ENCODE results near the gene KCNH1. TPM values are rescaled to one million over a fixed set of nuclear protein-coding genes. Genes with fewer than 3 reads are reported as not detected.

Gene KCNH1
- total and polyA plus RNA-seq, 3 donors from 2014 or later: 1.5 to 4.2 (median 2.8) TPM

DNA sequence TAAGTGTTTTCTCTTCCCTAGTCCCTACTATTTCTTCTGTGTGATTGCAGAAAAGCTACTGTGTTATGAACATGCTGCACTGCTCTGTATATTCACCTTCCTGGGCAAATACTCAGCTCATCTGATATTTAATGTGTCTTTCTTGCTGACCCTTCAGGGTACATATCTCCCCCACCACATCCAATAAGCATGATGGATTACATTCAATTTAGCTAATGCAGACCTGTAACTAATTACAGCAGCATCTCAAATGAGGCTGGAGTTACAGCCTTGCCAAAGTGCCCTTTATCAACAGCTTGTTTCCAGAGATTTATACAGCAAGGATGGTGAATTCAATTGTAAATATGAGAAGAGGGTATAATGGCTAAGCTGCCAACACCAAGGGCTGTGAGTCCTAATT, 144.0 kb downstream of the KCNH1 start:
- Histone ChIP-seq H3K4me3 (no peak overlapping the region), H3K27me3 (no peaks in the 10 kb centered on the region), H3K36me3 (ENCODE audit: low read depth, missing control alignments) (no peaks in the 10 kb centered on the region), H3K9me3 (no peaks in the 10 kb centered on the region), H3K27ac (no peak overlapping the region), H3K4me1 (no peaks in the 10 kb centered on the region)
- TF ChIP-seq POLR2A (IDR thresholded peaks at IDR 0.05): no peak
- TF ChIP-seq, protein P1, sequence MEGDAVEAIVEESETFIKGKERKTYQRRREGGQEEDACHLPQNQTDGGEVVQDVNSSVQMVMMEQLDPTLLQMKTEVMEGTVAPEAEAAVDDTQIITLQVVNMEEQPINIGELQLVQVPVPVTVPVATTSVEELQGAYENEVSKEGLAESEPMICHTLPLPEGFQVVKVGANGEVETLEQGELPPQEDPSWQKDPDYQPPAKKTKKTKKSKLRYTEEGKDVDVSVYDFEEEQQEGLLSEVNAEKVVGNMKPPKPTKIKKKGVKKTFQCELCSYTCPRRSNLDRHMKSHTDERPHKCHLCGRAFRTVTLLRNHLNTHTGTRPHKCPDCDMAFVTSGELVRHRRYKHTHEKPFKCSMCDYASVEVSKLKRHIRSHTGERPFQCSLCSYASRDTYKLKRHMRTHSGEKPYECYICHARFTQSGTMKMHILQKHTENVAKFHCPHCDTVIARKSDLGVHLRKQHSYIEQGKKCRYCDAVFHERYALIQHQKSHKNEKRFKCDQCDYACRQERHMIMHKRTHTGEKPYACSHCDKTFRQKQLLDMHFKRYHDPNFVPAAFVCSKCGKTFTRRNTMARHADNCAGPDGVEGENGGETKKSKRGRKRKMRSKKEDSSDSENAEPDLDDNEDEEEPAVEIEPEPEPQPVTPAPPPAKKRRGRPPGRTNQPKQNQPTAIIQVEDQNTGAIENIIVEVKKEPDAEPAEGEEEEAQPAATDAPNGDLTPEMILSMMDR (IDR thresholded peaks at IDR 0.05): no peak
- intact Hi-C loops (cut with DNase I; ENCODE audit: low total_unique reads): no loop called here
- DNase-seq: no peak

DNA sequence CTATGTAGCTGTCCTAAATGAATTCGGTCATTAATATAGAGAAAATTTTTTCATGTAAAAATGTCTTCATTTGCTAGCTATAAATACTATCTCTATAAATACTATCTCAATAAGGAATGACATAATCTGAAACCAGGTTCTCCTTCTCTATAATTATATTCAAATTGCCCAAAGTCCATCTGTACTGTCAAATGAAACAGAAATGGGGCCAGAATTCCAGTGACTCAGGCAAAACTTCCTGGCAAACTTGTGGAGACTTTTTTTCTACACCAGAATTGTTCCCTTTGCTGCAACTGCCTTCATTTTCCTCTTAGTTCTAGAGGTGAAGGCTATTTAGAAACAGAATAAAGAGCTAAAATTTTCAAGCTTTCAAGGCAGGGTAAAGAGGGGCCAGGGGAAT, 152.5 kb downstream of the KCNH1 start:
- H3K36me3 ChIP-seq (ENCODE audit: low read depth, missing control alignments): no peaks in the 10 kb centered on the region
- TF ChIP-seq, protein P1 (IDR thresholded peaks at IDR 0.05): no peak
- no peak for TF ChIP-seq POLR2A (IDR thresholded peaks at IDR 0.05)
- H3K4me1 ChIP-seq: no peaks in the 10 kb centered on the region
- no peaks in the 10 kb centered on the region for H3K27me3 ChIP-seq
- no peaks in the 10 kb centered on the region for H3K9me3 ChIP-seq
- 85 to 87% methylated on average over 1 of the region's 1 CpG for WGBS, 2 donors
- no peak for DNase-seq
- H3K4me3 ChIP-seq: no peak overlapping the region
- intact Hi-C loops (cut with DNase I; ENCODE audit: low total_unique reads): no loop called here
- no peak overlapping the region for H3K27ac ChIP-seq

DNA sequence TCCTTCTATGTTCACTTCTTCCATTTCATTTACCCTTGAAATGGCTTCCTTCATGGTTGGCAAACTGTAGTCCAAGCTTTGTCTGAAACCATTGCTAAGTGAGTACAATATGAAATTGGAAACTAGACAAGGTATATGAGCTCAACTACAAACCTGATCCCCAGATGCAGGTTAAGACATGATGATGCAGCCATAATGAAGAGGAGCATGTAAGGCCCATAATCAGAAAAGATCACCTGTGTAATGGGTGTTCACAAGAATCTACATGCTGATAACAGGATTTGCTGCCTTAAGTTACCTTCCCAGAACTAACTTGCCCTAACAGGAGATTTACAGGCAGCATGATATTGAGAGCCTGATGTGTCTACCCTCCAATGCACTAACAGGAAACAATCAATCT, 153.9 kb downstream of the KCNH1 start:
- TF ChIP-seq, protein P1 (IDR thresholded peaks at IDR 0.05): no peak
- no peak for TF ChIP-seq POLR2A (IDR thresholded peaks at IDR 0.05)
- Histone ChIP-seq H3K27ac (no peak overlapping the region), H3K9me3 (no peaks in the 10 kb centered on the region), H3K27me3 (no peaks in the 10 kb centered on the region), H3K36me3 (ENCODE audit: low read depth, missing control alignments) (no peaks in the 10 kb centered on the region), H3K4me1 (no peaks in the 10 kb centered on the region), H3K4me3 (no peak overlapping the region)
- intact Hi-C loops (cut with DNase I; ENCODE audit: low total_unique reads): no loop called here
- DNase-seq: no peak

DNA sequence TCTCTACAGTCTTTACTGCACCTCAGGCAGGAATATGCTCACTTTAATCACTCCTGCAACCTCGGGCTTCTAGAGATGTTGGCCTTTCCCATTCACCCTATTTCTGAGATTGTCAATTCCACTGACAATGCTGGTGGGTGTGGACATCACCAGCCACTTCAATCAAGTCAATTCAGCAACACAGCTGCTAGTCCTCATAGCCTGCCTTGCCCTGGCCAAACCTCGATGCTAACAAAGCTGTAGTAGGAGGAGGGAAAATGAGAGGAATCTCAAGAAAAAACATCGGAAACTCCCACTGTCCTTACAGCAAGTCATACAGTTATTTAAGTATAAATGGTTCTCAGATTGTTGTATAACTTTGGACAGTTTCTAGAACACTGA, 155.0 kb downstream of the KCNH1 start:
- 66 to 78% methylated on average over 3 of the region's 3 CpGs for WGBS, 2 donors
- Histone ChIP-seq H3K4me1 (no peaks in the 10 kb centered on the region), H3K9me3 (no peaks in the 10 kb centered on the region), H3K27me3 (no peaks in the 10 kb centered on the region), H3K36me3 (ENCODE audit: low read depth, missing control alignments) (no peaks in the 10 kb centered on the region), H3K27ac (no peak overlapping the region), H3K4me3 (no peak overlapping the region)
- intact Hi-C loops (cut with DNase I; ENCODE audit: low total_unique reads): no loop called here
- DNase-seq: no peak
- TF ChIP-seq, protein P1 (IDR thresholded peaks at IDR 0.05): no peak
- no peak for TF ChIP-seq POLR2A (IDR thresholded peaks at IDR 0.05)

DNA sequence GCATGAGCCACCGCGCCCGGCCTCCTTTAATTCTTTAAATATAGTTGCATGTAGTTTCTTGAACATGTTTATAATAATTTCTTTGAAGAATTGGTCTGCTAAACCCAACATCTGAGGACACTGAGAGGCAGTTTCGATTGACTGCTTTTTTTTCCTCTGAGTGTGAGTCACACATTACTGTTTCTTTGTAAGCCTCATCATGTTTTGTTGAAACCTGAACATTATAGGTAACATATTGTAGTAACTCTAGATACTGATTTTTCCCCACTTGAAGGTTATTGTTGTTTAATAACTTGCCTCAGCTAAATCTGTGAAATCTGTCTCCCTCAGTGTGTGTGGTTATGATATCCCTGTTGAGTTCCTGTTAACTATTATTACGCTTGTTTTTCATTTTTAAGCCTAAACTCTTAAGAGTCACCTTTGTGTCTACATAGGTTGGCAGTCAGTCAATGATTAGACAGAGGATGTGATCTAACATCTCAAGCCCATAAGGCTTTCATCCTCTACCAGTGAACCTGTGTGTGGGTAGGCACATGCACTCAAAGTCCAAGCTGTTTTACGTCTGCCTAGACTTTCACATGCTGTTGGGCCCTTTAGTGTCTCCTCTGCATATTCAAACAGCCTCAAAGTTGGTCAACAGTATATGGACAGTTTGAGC, 155.5 kb downstream of the KCNH1 start:
- Histone ChIP-seq H3K9me3 (no peaks in the 10 kb centered on the region), H3K27ac (no peak overlapping the region), H3K4me3 (no peak overlapping the region), H3K27me3 (no peaks in the 10 kb centered on the region), H3K4me1 (no peaks in the 10 kb centered on the region), H3K36me3 (ENCODE audit: low read depth, missing control alignments) (no peaks in the 10 kb centered on the region)
- TF ChIP-seq, protein P1 (IDR thresholded peaks at IDR 0.05): no peak
- 85 to 90% methylated on average over 6 of the region's 6 CpGs for WGBS, 2 donors
- intact Hi-C loops (cut with DNase I; ENCODE audit: low total_unique reads): no loop called here
- no peak for DNase-seq

Measured in testis (tissue), 3 donors.